Natural killer cell (primary cell): ENCODE data around the gene NRXN3. TPM values are rescaled to one million over a fixed set of nuclear protein-coding genes. Genes with fewer than 3 reads are reported as not detected.

Experiments used
- ATAC-seq, 3 donors: fragments of 150-1000 bp in 2 of 3; fragments of 200-7000 bp in 1 of 3; cut with Tn5 transposase; 1 replicate in 1 of 3; 2 replicates in 2 of 3; pipeline ENCODE4 v1.10.0; 2021; ENCODE audit warnings: mild to moderate bottlenecking in 2 of 3, moderate library complexity in 2 of 3
- DNase-seq, 2 donors: peaks; one replicate each; pipeline versions ENCODE4 v3.0.0 to v3.0.0-alpha.2; 2013 to 2021; ENCODE audit warnings: mixed read lengths in 1 of 2
- H3K27ac ChIP-seq: one replicate; pipeline ENCODE4 v1.5.1; 2013; ENCODE audit warnings: mild to moderate bottlenecking, low read length
- H3K27me3 ChIP-seq: one replicate; pipeline ENCODE4 v1.6.1; 2013; ENCODE audit warnings: low read length; ENCODE audit not compliant: control insufficient read depth, insufficient read depth
- H3K36me3 ChIP-seq: one replicate; pipeline ENCODE4 v1.6.1; 2013; ENCODE audit warnings: low read length; ENCODE audit not compliant: control insufficient read depth, insufficient read depth
- H3K4me1 ChIP-seq: one replicate; pipeline ENCODE4 v1.6.1; 2013; ENCODE audit warnings: low read length; ENCODE audit not compliant: control insufficient read depth, insufficient read depth
- H3K4me3 ChIP-seq: one replicate; pipeline ENCODE4 v1.5.1; 2013; ENCODE audit warnings: low read length
- H3K9me3 ChIP-seq: one replicate; pipeline ENCODE4 v1.6.1; 2013; ENCODE audit warnings: low read length; ENCODE audit not compliant: control insufficient read depth, insufficient read depth
- H3K27ac Mint-ChIP-seq, 2 donors: one replicate each; pipeline ENCODE4 v1.8.0; 2022; ENCODE audit warnings: mild to moderate bottlenecking in 2 of 2, mixed read lengths in 2 of 2, moderate library complexity in 1 of 2
- H3K27me3 Mint-ChIP-seq, 2 donors: one replicate each; pipeline ENCODE4 v1.8.0; 2022; ENCODE audit warnings: low read depth in 2 of 2, mixed read lengths in 2 of 2
- H3K36me3 Mint-ChIP-seq: one replicate; pipeline ENCODE4 v1.8.0; 2022; ENCODE audit warnings: mixed read lengths
- H3K4me1 Mint-ChIP-seq, 2 donors: one replicate each; pipeline ENCODE4 v1.8.0; 2022; ENCODE audit warnings: mixed read lengths in 2 of 2
- H3K4me3 Mint-ChIP-seq: one replicate; pipeline ENCODE4 v1.8.0; 2022; ENCODE audit warnings: mild to moderate bottlenecking, moderate library complexity, mixed read lengths
- H3K9me3 Mint-ChIP-seq, 2 donors: one replicate each; pipeline ENCODE4 v1.8.0; 2022; ENCODE audit warnings: mixed read lengths in 2 of 2
- WGBS: methylation state at CpG from one replicate; pipeline ENCODE4 v1.1.7; 2013; ENCODE audit warnings: missing lambda C conversion rate; ENCODE audit not compliant: insufficient coverage; 5-methylcytosine and 5-hydroxymethylcytosine counted together
- intact Hi-C: fragments of 100-400 bp; cut with micrococcal nuclease; formaldehyde crosslinking; loops from one replicate; pipeline ENCODE4 v1.14.2; 2022
- total RNA-seq, 4 donors: library from RNA; stranded (reverse); fragments of 120-200 nt in 1 of 4; gene quantifications; one replicate each; pipeline versions ENCODE4 v1.2.3 to v1.2.4, GENCODE V29; 2013 to 2022
- TF ChIP-seq, protein P1 (sequence below): fragments of 200-600 bp; IDR thresholded peaks from one replicate; pipeline ENCODE4 v1.8.0; 2022; ENCODE audit warnings: antibody characterized with exemption

Gene NRXN3
- total RNA-seq, 3 donors from 2014 or later (not counting 1 experiment from before 2014, with no cell fraction given): not detected

DNA sequence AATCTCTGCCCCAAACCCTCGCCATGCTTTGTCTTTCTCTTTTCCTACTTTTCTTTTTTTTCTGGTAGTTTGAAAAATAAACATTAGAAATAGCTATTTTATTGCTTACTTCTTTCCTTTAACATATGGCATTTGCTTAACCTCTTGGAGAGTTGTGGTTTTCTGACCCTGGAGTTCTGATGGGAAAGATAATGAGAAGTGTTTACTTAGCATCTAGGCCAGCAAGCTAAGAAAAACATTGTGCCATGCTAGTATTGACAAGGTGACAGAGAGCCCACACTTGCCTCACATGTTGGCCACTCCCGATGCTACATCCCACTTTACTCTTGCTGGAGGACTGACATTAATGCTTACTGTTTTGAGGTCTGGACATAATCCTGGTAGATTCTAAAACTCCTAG is 1154.9 kb downstream of the NRXN3 start:
- Histone ChIP-seq H3K9me3 (no peaks in the 10 kb centered on the region), H3K27ac (no peak overlapping the region), H3K27me3 (no peaks in the 10 kb centered on the region), H3K4me3 (no peak overlapping the region), H3K36me3 (no peaks in the 10 kb centered on the region), H3K4me1 (no peaks in the 10 kb centered on the region)
- Mint-ChIP-seq H3K9me3 (peaks cover 1 to 7% of the 10 kb centered on the region in 2 donors), H3K27me3 (no peaks in the 10 kb centered on the region), H3K36me3 (no peaks in the 10 kb centered on the region), H3K4me1 (no peaks in the 10 kb centered on the region), H3K4me3 (no peak overlapping the region), H3K27ac (no peak overlapping the region)
- TF ChIP-seq, protein P1, sequence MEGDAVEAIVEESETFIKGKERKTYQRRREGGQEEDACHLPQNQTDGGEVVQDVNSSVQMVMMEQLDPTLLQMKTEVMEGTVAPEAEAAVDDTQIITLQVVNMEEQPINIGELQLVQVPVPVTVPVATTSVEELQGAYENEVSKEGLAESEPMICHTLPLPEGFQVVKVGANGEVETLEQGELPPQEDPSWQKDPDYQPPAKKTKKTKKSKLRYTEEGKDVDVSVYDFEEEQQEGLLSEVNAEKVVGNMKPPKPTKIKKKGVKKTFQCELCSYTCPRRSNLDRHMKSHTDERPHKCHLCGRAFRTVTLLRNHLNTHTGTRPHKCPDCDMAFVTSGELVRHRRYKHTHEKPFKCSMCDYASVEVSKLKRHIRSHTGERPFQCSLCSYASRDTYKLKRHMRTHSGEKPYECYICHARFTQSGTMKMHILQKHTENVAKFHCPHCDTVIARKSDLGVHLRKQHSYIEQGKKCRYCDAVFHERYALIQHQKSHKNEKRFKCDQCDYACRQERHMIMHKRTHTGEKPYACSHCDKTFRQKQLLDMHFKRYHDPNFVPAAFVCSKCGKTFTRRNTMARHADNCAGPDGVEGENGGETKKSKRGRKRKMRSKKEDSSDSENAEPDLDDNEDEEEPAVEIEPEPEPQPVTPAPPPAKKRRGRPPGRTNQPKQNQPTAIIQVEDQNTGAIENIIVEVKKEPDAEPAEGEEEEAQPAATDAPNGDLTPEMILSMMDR: no peak
- no peak for ATAC-seq
- intact Hi-C loops: no loop called here
- 42% methylated on average over 1 of the region's 2 CpGs for WGBS
- DNase-seq: no peak

- no peaks in the 10 kb centered on the region for H3K36me3 ChIP-seq
- no peaks in the 10 kb centered on the region for H3K27me3 Mint-ChIP-seq
- H3K4me1 ChIP-seq: no peaks in the 10 kb centered on the region
- ATAC-seq: no peak
- H3K4me3 Mint-ChIP-seq: no peak overlapping the region
- H3K36me3 Mint-ChIP-seq: no peaks in the 10 kb centered on the region
- H3K27me3 ChIP-seq: no peaks in the 10 kb centered on the region
- 68% methylated on average over 3 of the region's 3 CpGs for WGBS
- TF ChIP-seq, protein P1: no peak
- H3K4me3 ChIP-seq: no peak overlapping the region
- H3K4me1 Mint-ChIP-seq: no peaks in the 10 kb centered on the region
- H3K27ac Mint-ChIP-seq: no peak overlapping the region
- H3K9me3 ChIP-seq: no peaks in the 10 kb centered on the region
- intact Hi-C loops: no loop called here
- DNase-seq: no peak
- peaks cover 4 to 7% of the 10 kb centered on the region in 2 donors for H3K9me3 Mint-ChIP-seq
- H3K27ac ChIP-seq: no peak overlapping the region
Measured at GRCh38 chr14:79325557-79325956, 1155.4 kb downstream of the NRXN3 start.

GRCh38 chr14:79328863-79329262 is 1158.7 kb downstream of the NRXN3 start:
- no peak for ATAC-seq
- 87% methylated on average over 3 of the region's 3 CpGs for WGBS
- no peaks in the 10 kb centered on the region for H3K4me1 Mint-ChIP-seq
- TF ChIP-seq, protein P1: no peak
- Histone ChIP-seq H3K4me1 (no peaks in the 10 kb centered on the region), H3K9me3 (no peaks in the 10 kb centered on the region), H3K27ac (no peak overlapping the region), H3K36me3 (no peaks in the 10 kb centered on the region), H3K4me3 (no peak overlapping the region), H3K27me3 (no peaks in the 10 kb centered on the region)
- no peak for DNase-seq
- H3K27ac Mint-ChIP-seq: no peak overlapping the region
- H3K27me3 Mint-ChIP-seq: no peaks in the 10 kb centered on the region
- no peaks in the 10 kb centered on the region for H3K36me3 Mint-ChIP-seq
- intact Hi-C loops: no loop called here
- no peak overlapping the region for H3K4me3 Mint-ChIP-seq
- peaks cover 4 to 7% of the 10 kb centered on the region in 2 donors for H3K9me3 Mint-ChIP-seq

DNA sequence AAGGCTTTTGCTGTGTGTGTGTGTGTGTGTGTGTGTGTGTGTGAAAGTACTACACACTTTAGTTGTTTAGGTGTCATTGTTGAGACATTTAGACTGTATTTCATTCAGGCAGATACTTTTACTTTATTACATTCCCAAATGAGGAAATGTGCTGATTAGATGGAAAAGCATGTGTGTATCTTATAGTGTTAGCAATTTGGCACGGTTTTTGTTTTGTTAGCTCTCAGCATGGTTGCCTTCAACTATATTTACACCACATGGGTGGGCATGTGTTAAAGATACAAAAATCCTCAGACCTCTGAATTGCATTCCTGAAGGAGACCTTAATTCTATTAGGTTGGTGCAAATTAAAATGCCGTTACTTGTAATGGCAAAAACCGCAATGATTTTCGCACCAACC is 1161.7 kb downstream of the NRXN3 start:
- no peaks in the 10 kb centered on the region for H3K4me1 Mint-ChIP-seq
- no peak overlapping the region for H3K27ac Mint-ChIP-seq
- Histone ChIP-seq H3K4me1 (no peaks in the 10 kb centered on the region), H3K9me3 (no peaks in the 10 kb centered on the region), H3K27me3 (no peaks in the 10 kb centered on the region), H3K27ac (no peak overlapping the region), H3K36me3 (no peaks in the 10 kb centered on the region), H3K4me3 (no peak overlapping the region)
- 97% methylated on average over 3 of the region's 4 CpGs for WGBS
- no peaks in the 10 kb centered on the region for H3K36me3 Mint-ChIP-seq
- no peak overlapping the region for H3K4me3 Mint-ChIP-seq
- ATAC-seq (no peak), DNase-seq (no peak)
- no peaks in the 10 kb centered on the region for H3K27me3 Mint-ChIP-seq
- H3K9me3 Mint-ChIP-seq: peaks cover 7 to 13% of the 10 kb centered on the region in 2 donors
- TF ChIP-seq, protein P1: no peak
- intact Hi-C loops: no loop called here
